Measurements from ENCODE around the gene CLDN14. TPM values are rescaled to one million over a fixed set of nuclear protein-coding genes. Genes with fewer than 3 reads are reported as not detected.
A peak's percentile ranks its signal among the peaks of the same experiment; 100 is the strongest.

Gene CLDN14
- total RNA-seq, 4 donors from 2014 or later: not detected

DNA sequence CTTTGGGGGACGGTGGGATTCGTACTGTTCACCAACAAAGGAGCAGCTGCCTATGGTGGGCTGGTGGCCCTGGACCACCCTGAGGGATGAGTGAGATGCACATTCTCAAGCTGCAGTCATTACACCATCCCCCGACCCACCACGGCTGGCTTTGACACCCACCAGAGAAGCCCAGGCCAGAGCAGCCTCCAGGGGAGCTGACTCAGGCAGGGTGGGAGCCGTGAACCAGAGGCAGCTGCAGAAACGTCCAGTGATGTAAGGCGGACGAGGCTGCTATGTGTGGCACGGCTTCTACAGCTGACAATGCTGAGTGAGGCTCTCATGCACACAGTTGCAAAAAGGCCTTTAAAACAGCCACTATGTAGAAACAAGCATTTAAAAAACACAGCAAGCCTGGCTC lies 54.6 kb downstream of the CLDN14 start:
- intact Hi-C loops (cut with DNase I): no loop called here
- Histone ChIP-seq H3K4me1 (peaks cover 0 to 12% of the 10 kb centered on the region in 2 donors), H3K9me3 (no peaks in the 10 kb centered on the region), H3K4me3 (replicated peaks in 1 of 3) (no peak overlapping the region), H3K36me3 (no peaks in the 10 kb centered on the region), H3K27me3 (no peaks in the 10 kb centered on the region), H3K27ac (no peak overlapping the region)
- no peak for TF ChIP-seq POLR2A (IDR thresholded peaks at IDR 0.05)
- TF ChIP-seq, protein P1, sequence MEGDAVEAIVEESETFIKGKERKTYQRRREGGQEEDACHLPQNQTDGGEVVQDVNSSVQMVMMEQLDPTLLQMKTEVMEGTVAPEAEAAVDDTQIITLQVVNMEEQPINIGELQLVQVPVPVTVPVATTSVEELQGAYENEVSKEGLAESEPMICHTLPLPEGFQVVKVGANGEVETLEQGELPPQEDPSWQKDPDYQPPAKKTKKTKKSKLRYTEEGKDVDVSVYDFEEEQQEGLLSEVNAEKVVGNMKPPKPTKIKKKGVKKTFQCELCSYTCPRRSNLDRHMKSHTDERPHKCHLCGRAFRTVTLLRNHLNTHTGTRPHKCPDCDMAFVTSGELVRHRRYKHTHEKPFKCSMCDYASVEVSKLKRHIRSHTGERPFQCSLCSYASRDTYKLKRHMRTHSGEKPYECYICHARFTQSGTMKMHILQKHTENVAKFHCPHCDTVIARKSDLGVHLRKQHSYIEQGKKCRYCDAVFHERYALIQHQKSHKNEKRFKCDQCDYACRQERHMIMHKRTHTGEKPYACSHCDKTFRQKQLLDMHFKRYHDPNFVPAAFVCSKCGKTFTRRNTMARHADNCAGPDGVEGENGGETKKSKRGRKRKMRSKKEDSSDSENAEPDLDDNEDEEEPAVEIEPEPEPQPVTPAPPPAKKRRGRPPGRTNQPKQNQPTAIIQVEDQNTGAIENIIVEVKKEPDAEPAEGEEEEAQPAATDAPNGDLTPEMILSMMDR (IDR thresholded peaks at IDR 0.05): no peak
- no peak for DNase-seq
- 77 to 94% methylated on average over 5 to 9 of the region's 9 CpGs for WGBS, 2 donors

DNA sequence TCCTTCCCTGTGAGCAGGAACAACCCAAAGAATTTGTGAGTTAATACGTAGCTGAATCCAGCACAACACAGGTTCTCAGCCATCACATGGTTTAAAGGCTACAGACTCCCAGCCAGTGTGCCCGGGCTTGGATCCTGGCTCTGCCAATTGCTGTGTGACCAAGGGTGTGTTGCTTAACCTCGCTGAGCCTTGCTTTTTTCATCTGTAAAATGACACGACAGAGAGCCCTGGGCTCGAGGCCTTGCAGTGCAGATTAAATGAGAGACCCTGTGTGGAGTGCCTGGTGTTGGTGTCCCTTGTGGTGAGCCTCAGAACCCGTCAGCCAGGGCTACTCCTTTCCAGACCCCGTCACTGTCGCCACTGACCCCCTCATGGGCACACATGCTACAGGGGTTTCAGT lies 55.3 kb downstream of the CLDN14 start:
- TF ChIP-seq, protein P1 (IDR thresholded peaks at IDR 0.05): no peak
- TF ChIP-seq POLR2A (IDR thresholded peaks at IDR 0.05): no peak
- intact Hi-C loops (cut with DNase I): no loop called here
- 94% methylated on average over 6 to 8 of the region's 8 CpGs for WGBS, 2 donors

DNA sequence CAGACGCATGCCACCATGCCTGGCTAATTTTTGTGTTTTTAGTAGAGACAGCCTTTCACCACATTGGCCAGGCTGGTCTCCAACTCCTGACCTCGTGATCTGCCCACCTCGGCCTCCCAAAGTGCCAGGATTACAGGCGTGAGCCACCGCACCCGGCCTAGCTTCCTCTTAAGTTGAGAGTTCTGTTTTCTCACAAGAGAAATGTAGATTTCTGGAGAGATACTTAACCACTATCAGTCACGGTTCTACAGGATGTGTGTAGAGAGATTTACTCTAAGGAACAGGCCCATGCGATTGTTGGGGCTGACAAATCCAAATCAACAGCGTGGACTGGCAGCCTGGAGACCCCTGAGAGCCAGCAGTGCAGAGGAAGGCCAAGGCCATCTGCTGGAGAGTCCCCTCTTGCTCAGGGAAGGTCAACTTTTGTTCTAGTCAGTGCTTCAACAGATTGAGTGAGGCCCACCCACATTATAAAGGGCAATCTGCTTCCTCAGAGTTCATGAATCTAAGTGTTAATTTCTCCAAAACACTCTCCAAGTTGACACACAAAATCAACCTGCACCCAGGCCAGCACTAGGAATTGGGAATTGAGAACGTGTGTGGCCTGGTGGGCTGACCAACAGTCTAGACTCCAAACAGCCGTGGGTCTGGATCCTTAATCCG lies 56.0 kb downstream of the CLDN14 start:
- WGBS, 2 donors: 80 to 91% methylated on average over 12 of the region's 12 CpGs
- peaks cover 0 to 6% of the 10 kb centered on the region in 2 donors for H3K4me1 ChIP-seq
- intact Hi-C loops (cut with DNase I): no loop called here
- no peak for DNase-seq
- TF ChIP-seq, protein P1 (IDR thresholded peaks at IDR 0.05): no peak
- TF ChIP-seq POLR2A (IDR thresholded peaks at IDR 0.05): no peak
- H3K36me3 ChIP-seq: no peaks in the 10 kb centered on the region
- no peak overlapping the region for H3K4me3 ChIP-seq (replicated peaks in 1 of 3)
- H3K27ac ChIP-seq: no peak overlapping the region
- H3K27me3 ChIP-seq: no peaks in the 10 kb centered on the region
- H3K9me3 ChIP-seq: no peaks in the 10 kb centered on the region

More for the DNA sequence above, 55.3 kb downstream of the CLDN14 start:
- DNase-seq: no peak
- Histone ChIP-seq H3K4me1 (peaks cover 0 to 12% of the 10 kb centered on the region in 2 donors), H3K27me3 (no peaks in the 10 kb centered on the region), H3K9me3 (no peaks in the 10 kb centered on the region), H3K27ac (no peak overlapping the region), H3K36me3 (no peaks in the 10 kb centered on the region), H3K4me3 (replicated peaks in 1 of 3) (no peak overlapping the region)

DNA sequence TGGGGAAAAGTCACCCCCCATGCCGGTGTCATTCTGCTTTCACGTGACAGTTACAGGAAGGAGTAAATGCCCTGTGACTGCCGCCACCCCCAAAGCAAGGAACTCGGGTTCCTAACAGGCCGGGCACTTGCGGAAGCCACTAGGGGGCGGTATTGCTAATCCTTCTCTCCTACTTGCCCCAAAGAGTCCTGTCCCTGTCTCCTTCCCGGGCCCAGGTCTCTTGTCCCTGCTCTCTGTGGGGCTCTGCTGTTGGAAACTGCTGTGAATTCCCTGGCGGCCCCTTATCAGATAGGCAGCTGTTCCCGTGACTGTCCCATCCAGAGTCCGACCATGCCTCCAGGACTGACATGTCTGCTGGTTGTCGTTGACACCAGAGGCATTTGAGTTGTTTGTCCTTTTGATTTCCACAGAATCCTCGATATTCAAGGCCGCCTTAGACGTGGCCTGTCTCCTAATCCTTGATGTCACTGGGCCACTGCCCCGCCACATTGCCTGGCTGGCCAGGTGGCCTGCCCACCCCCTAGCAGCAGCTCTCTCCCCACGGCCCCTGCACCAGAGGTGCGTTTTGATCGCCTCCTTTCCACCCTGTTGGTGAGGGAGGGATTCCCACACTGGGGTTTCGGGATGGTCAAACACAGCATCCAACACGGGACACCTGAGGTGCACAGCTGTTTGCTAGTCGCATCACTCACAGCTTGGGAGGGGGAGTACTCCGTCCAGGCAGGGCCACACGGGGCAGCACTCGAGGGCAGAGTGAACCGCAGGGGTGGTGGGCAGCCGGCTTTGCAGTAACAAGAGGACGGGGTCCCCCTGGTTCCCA lies 57.4 kb downstream of the CLDN14 start:
- Histone ChIP-seq H3K27me3 (no peaks in the 10 kb centered on the region), H3K4me3 (replicated peaks in 1 of 3) (no peak overlapping the region), H3K27ac (no peak overlapping the region), H3K36me3 (no peaks in the 10 kb centered on the region), H3K9me3 (no peaks in the 10 kb centered on the region), H3K4me1 (no peaks in the 10 kb centered on the region)
- intact Hi-C loops (cut with DNase I): no loop called here
- TF ChIP-seq, protein P1 (IDR thresholded peaks at IDR 0.05): peak in 3 of 6 experiments; percentile 12 to 50 (median 15)
- no peak for TF ChIP-seq POLR2A (IDR thresholded peaks at IDR 0.05)
- 57 to 59% methylated on average over 26 to 27 of the region's 28 CpGs for WGBS, 2 donors
- peak; percentile 19 to 22 for DNase-seq

All from thyroid gland (tissue), 4 donors.